GM21360 (cell line): Measurements from ENCODE around the gene EXD1.
"Not testable (repeated sequence)": the region's sequence is repeated elsewhere in the genome, so short reads cannot be mapped to it uniquely, and the experiment has no call there.

Experiments
- ATAC-seq: cut with Tn5 transposase; IDR thresholded peaks from one replicate; pipeline ENCODE4 v1.9.1; 2021; ENCODE audit warnings: mild to moderate bottlenecking, moderate library complexity; ENCODE audit not compliant: unreplicated experiment

EXD1 gene

GRCh38 chr15:41230650-41231421 is at the start of gene EXD1, which contains the start of gene CHP1:
Gene EXD1, minus strand, starts transcription at chr15:41230757. Its CDS starts 4,182 bp downstream, at chr15:41226575.
Gene CHP1, plus strand, starts transcription at chr15:41231268. Its CDS starts 115 bp downstream, at chr15:41231383.
- ATAC-seq, result peak; percentile 94

GRCh38 chr15:41279535-41280283 is 49.2 kb upstream of the EXD1 start:
- no peak for ATAC-seq

GRCh38 chr15:41278319-41278718 is 47.8 kb upstream of the EXD1 start:
- ATAC-seq, result no peak

GRCh38 chr15:41276831-41277230 is 46.3 kb upstream of the EXD1 start:
- no peak for ATAC-seq

- no peak for ATAC-seq
These were observed 39.3 kb upstream of the EXD1 start for GRCh38 chr15:41269887-41270286.

GRCh38 chr15:41263891-41264351 is 33.4 kb upstream of the EXD1 start:
- ATAC-seq, result no peak

- no peak for ATAC-seq
These were observed 32.0 kb upstream of the EXD1 start for GRCh38 chr15:41262571-41262970.

- ATAC-seq, result not testable (repeated sequence)
These were observed 30.4 kb upstream of the EXD1 start for GRCh38 chr15:41260924-41261323.

GRCh38 chr15:41259546-41260189 is 29.1 kb upstream of the EXD1 start:
- ATAC-seq, result no peak

GRCh38 chr15:41258750-41259471 is 28.4 kb upstream of the EXD1 start:
- ATAC-seq, result no peak

- ATAC-seq, result no peak
These were observed 26.1 kb upstream of the EXD1 start for GRCh38 chr15:41256577-41257038.

GRCh38 chr15:41256103-41256502 is 25.5 kb upstream of the EXD1 start:
- no peak for ATAC-seq

- ATAC-seq, result no peak
These were observed 24.0 kb upstream of the EXD1 start for GRCh38 chr15:41254560-41254959.

- ATAC-seq, result no peak
These were observed 20.9 kb upstream of the EXD1 start for GRCh38 chr15:41251411-41251810.

GRCh38 chr15:41250745-41251144 is 20.2 kb upstream of the EXD1 start:
- ATAC-seq, result not testable (repeated sequence)

GRCh38 chr15:41241221-41241964 is 10.8 kb upstream of the EXD1 start:
- ATAC-seq, result no peak

GRCh38 chr15:41238100-41238499 is 7.5 kb upstream of the EXD1 start:
- ATAC-seq, result no peak

- ATAC-seq, result no peak
These were observed 5.4 kb upstream of the EXD1 start for GRCh38 chr15:41235929-41236328.

GRCh38 chr15:41235228-41235627 is 4.7 kb upstream of the EXD1 start:
- not testable (repeated sequence) for ATAC-seq

- no peak for ATAC-seq
These were observed 2.8 kb upstream of the EXD1 start for GRCh38 chr15:41233367-41233771.
